HT1080 (cell line): ENCODE results near the gene LRRC59. TPM values are rescaled to one million over a fixed set of nuclear protein-coding genes. Genes with fewer than 3 reads are reported as not detected.

Experiments used
- DNase-seq: peaks from one replicate; pipeline ENCODE4 v3.0.0-alpha.2; 2015; ENCODE audit warnings: low read depth
- total RNA-seq: library from RNA; depleted of rRNA; stranded (reverse); fragments of >200 nt; shearing (Covaris generic); gene quantifications from 2 replicates; pipeline ENCODE4 v1.2.3, GENCODE V29; 2014

LRRC59 gene
- total RNA-seq, 1 experiment from 2014 or later: 290 TPM

- no peak for DNase-seq
Measured at GRCh38 chr17:50362661-50363060, 34.7 kb downstream of the LRRC59 start.

GRCh38 chr17:50361561-50362480 lies 35.5 kb downstream of the LRRC59 start:
- DNase-seq: peak; percentile 58

DNA sequence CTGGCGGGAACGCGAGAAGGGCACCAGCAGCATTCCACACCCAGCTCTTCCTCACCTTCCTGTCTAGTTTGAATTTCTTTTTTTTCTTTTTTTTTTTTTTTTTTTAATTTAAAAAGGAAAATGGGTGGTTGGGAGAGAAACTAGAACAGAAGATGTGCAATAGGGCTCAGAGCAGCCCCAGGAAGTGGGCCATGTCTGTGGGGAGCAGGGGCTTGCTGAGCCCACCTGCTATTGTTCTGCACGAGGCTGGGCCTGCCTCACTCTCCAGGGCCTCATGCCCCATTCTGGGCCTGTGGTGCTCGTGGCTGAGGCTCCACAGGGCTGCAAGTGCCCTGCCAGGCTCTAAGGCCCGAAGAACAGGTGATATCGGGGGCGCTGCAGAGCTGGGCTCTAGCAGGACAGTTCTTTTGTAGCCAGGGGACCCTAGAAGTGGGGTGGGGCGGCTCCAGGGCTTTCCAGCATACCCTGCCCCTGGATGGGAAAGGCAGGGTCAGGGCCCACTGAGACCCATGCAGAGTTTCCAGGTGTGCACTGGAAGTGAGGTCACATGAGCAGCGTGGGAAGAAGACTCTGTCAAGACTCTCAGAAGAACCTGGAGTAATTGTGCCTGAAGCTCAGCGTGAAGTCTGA lies 36.7 kb downstream of the LRRC59 start:
- DNase-seq: no peak

DNA sequence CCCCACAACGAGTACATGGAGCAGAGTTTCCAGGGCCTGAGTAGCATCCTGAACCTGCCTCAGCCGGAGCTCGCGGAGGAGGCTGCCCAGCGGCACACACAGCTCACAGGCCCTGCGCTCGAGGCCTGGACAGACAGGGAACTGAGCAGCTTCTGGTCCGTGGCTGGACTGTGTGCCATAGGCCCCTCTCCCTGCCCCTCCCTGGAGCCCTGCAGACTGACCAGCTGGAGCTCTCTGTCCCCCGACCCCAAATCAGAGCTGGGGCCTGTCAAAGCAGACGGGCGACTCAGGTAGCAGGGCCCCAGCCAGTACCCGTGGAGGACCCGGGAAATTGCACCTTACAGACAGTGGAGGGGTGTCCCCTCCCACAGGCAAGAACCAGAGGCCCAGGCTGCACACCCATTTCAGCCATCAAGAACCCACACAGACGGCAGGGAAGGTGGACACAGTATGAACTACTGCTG lies 37.3 kb downstream of the LRRC59 start:
- DNase-seq: no peak

DNA sequence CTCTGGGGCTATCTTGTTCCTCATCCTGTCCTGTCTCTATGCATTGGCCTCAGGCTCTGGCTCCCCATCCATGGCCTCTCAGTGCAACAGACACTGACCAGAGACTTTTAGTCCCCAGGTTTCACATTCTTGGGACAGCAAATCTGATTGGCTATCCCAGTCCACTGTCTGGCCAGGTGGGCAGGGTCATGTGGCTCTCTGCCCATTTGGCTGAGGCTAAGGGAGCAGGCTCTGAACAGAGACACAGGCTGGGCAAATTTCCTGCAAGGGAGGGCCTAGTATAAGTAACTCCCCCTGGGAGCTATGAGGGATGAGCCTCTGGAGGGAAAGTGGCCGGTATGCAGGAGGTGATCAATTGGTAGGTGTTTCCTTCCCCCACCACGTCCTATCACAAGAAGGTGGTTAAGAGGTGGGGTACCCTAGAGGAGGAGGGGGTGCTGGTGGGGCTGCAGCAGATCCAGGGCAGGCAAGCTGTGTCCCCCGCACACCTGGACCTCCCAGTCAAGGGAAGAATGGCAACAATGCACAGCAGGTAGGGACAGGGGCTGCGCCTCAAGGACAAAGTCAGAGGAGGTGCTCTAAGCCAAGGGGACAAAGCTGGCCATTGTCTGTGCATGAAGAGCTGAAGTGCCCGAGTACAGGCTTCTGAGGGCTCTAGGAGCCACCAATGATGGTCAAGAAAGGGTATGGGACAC lies 38.2 kb downstream of the LRRC59 start:
- DNase-seq: no peak

GRCh38 chr17:50358177-50358576 lies 39.1 kb downstream of the LRRC59 start:
- DNase-seq: no peak

DNA sequence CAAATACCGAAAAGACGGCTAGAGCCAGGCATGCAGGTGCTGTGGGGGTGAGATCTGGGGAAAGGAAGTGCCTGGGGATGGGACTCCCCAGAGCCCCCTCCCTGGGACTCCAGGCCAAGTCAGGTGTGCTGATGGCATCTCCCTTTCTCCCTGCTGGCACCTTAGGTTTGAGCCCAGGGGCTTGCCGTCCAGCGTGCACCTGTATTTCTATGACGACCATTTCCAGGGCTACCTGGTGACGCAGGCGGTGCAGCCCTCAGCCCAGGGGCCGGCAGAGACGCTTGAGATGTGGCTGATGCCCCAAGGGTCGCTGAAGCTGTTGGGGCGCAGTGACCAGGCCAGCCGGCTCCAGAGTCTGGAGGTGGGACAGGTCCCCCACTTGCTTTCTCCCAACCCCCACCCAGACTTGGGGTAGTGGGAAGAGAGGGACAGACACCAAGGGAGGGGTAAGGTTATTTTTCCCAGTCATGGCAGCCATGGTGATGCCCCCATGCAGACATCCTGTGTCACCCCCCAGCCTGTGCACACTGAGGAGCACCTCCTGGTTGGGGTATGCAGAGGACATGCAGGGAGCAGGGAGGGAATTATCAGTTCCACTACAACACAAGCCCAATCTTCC lies 40.3 kb downstream of the LRRC59 start:
- DNase-seq: no peak

DNA sequence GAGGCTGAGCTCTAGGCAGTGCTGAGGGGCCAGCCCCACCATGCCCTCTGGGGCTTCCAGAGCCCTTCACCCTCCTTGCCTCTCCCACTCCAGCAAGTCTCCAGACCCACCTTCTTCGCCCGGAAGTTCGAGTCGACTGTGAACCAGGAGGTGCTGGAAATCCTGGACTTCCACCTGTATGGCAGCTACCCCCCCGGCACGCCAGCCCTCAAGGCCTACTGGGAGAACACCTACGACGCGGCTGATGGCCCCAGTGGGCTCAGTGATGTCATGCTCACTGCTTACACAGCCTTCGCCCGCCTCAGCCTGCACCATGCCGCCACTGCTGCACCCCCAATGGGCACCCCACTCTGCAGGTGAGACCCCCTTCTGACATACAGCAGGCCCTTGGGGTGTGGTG lies 40.9 kb downstream of the LRRC59 start:
- DNase-seq: no peak

GRCh38 chr17:50355701-50356341 lies 41.5 kb downstream of the LRRC59 start:
- DNase-seq: no peak

GRCh38 chr17:50355336-50355700 lies 42.0 kb downstream of the LRRC59 start:
- DNase-seq: no peak

DNA sequence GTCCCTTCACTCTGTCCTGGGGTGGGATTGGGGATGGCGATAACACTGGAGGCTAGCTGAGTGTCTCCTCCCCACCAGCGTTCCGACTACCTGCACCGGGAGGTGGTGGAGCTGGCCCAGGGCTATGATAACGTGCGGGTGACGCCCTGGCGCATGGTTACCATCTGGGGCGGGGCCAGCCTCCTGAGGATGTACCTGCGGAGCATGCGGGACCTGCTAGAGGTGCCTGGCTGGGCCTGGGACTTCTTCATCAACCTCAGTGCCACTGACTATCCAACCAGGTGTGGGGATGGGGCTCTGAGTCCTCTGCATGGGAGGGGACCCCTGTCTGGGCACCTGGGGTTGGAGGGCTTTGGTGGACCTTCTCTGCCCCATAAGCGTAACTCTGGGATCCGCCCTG lies 42.5 kb downstream of the LRRC59 start:
- DNase-seq: no peak

GRCh38 chr17:50354198-50354597 lies 43.1 kb downstream of the LRRC59 start:
- DNase-seq: no peak

- no peak for DNase-seq
Measured at GRCh38 chr17:50353600-50354195, 43.6 kb downstream of the LRRC59 start.

- DNase-seq: no peak
Measured at GRCh38 chr17:50352693-50353599, 44.4 kb downstream of the LRRC59 start.

- no peak for DNase-seq
Measured at GRCh38 chr17:50352072-50352692, 45.1 kb downstream of the LRRC59 start.

DNA sequence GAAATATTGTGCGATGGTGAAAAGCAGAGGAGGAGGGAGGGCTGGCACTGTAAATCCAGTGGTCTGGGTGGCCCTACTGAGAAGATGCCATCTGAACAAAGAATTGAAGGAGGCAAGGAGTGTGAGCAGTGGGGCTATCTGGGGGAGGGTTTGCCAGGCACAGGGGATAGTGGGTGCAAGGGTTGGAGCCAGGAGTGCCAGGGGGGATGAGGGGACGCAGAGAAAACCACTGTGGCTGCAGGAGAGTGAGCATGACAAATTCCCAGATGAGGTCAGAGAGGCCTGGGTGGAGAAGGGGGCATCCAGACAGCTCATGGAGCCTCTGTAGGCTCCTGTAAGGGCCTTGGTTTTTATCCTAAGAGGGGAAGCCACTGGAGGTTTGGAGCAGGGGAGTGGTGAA lies 46.6 kb downstream of the LRRC59 start:
- no peak for DNase-seq

GRCh38 chr17:50349243-50349600 lies 48.1 kb downstream of the LRRC59 start:
- no peak for DNase-seq

GRCh38 chr17:50348522-50349242 lies 48.6 kb downstream of the LRRC59 start:
- peak; percentile 77 for DNase-seq

- no peak for DNase-seq
Measured at GRCh38 chr17:50347894-50348291, 49.4 kb downstream of the LRRC59 start.
